ENCODE results near the gene SCRT2. TPM values are rescaled to one million over a fixed set of nuclear protein-coding genes. Genes with fewer than 3 reads are reported as not detected.

SCRT2 gene
- total RNA-seq, 1 donor from 2014 or later: not detected

DNA sequence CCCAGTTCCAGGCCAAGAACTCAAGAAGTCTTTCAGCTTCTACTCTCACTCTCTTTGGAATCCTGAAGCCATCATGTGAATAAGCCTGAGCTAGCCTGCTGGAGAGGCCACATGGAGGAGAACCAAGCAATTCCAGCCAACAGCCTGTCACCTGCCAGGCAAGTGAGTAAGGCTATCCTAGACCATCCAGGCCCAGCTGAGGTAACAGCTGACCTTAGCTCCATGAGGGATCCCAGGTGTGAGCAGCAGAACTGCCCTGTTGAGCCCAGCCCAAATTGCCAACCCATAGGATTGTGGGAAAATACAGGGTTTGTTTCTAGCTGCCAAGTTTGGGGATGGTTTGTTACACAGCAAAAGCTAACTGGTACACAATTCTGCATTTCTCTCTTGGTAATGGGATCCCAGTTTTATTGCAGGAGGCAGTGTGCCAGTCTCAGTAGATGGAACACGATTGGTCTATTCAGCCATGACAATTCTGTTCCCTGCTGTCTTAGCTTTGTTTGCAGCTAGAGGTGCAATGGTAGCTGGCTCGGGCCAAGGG, 28.1 kb downstream of the SCRT2 start:
- no peak for TF ChIP-seq CTCF (IDR thresholded peaks at IDR 0.05; ENCODE audit: insufficient read depth, low read length, severe bottlenecking)
- FAIRE-seq (no peak), DNase-seq (ENCODE audit: low read depth) (no peak)
- H3K4me3 ChIP-seq (ENCODE audit: low read depth, low read length): no peak overlapping the region
- H3K27me3 ChIP-seq (ENCODE audit: control insufficient read depth, insufficient read depth, low read length): peaks cover 2% of the 10 kb centered on the region
- peaks cover 36% of the 10 kb centered on the region for H3K36me3 ChIP-seq (ENCODE audit: control insufficient read depth, insufficient read depth, low read length)

GRCh38 chr20:646868-647233, 28.8 kb downstream of the SCRT2 start:
- DNase-seq (ENCODE audit: low read depth) (no peak), FAIRE-seq (no peak)
- peaks cover 2% of the 10 kb centered on the region for H3K27me3 ChIP-seq (ENCODE audit: control insufficient read depth, insufficient read depth, low read length)
- no peak overlapping the region for H3K4me3 ChIP-seq (ENCODE audit: low read depth, low read length)
- no peak for TF ChIP-seq CTCF (IDR thresholded peaks at IDR 0.05; ENCODE audit: insufficient read depth, low read length, severe bottlenecking)
- peaks cover 36% of the 10 kb centered on the region for H3K36me3 ChIP-seq (ENCODE audit: control insufficient read depth, insufficient read depth, low read length)

DNA sequence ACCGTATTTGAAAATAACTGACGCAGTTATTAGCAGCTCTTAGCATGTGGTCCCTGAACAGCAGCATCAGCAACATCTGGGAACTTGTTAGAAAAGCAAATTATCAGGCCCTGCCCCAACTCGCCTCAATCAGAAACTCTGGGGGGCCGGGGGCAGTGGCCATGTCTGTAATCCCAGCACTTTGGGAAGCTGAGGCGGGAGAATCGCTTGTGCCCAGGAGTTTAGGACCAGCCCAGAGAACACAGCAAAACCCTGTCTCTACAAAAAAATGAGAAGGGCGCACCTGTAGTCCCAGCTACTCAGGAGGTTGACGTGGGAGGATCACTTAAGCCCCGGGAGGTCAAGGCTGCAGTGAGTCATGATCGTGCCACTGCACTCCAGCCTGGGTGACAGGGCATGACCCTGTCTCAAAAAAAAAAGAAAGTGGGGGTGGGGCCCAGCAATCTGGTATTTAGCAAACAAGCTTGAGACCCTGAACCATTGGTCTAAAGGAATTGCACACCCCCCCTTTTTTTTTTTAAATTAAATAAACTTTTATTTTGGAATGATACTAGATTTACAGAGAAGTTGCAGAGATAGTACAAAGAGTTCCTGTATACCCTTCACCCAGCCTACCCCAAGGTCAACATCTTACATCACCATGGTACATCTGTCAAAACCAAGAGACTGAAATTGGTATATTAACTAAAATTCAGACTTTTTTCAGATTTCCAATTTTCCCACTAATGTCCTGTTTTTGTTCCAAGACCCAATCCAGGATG, 29.3 kb downstream of the SCRT2 start:
- H3K4me3 ChIP-seq (ENCODE audit: low read depth, low read length): no peak overlapping the region
- FAIRE-seq (no peak), DNase-seq (ENCODE audit: low read depth) (no peak)
- H3K27me3 ChIP-seq (ENCODE audit: control insufficient read depth, insufficient read depth, low read length): peaks cover 2% of the 10 kb centered on the region
- TF ChIP-seq CTCF (IDR thresholded peaks at IDR 0.05; ENCODE audit: insufficient read depth, low read length, severe bottlenecking): no peak
- H3K36me3 ChIP-seq (ENCODE audit: control insufficient read depth, insufficient read depth, low read length): peaks cover 34% of the 10 kb centered on the region

- Histone ChIP-seq H3K4me3 (ENCODE audit: low read depth, low read length) (no peak overlapping the region), H3K27me3 (ENCODE audit: control insufficient read depth, insufficient read depth, low read length) (peaks cover 2% of the 10 kb centered on the region), H3K36me3 (ENCODE audit: control insufficient read depth, insufficient read depth, low read length) (peaks cover 28% of the 10 kb centered on the region)
- DNase-seq (ENCODE audit: low read depth) (peak; percentile 39), FAIRE-seq (no peak)
- peak; percentile 97 for TF ChIP-seq CTCF (IDR thresholded peaks at IDR 0.05; ENCODE audit: insufficient read depth, low read length, severe bottlenecking)
Observed at GRCh38 chr20:645318-646106, 30.1 kb downstream of the SCRT2 start.

GRCh38 chr20:644692-645317, 30.8 kb downstream of the SCRT2 start:
- no peak for DNase-seq (ENCODE audit: low read depth)
- peaks cover 21% of the 10 kb centered on the region for H3K36me3 ChIP-seq (ENCODE audit: control insufficient read depth, insufficient read depth, low read length)
- no peak overlapping the region for H3K4me3 ChIP-seq (ENCODE audit: low read depth, low read length)
- no peak for TF ChIP-seq CTCF (IDR thresholded peaks at IDR 0.05; ENCODE audit: insufficient read depth, low read length, severe bottlenecking)
- H3K27me3 ChIP-seq (ENCODE audit: control insufficient read depth, insufficient read depth, low read length): peaks cover 2% of the 10 kb centered on the region
- no peak for FAIRE-seq
